ENCODE measurements around the gene KIAA1671. TPM values are rescaled to one million over a fixed set of nuclear protein-coding genes. Genes with fewer than 3 reads are reported as not detected.

Gene KIAA1671
- total RNA-seq, 6 experiments from 2014 or later: 1.3 to 5.0 (median 1.6) TPM

GRCh38 chr22:24937114-24937513, 15.4 kb upstream of the KIAA1671 start:
- Mint-ChIP-seq H3K27me3 (ENCODE audit: insufficient read depth) (peaks cover 7% of the 10 kb centered on the region; the same call in 1 of the 2 replicates), H3K4me3 (no peak overlapping the region), H3K4me1 (ENCODE audit: low read depth) (no peaks in the 10 kb centered on the region), H3K27ac (no peak overlapping the region), H3K9me3 (no peaks in the 10 kb centered on the region), H3K36me3 (ENCODE audit: low read depth) (no peaks in the 10 kb centered on the region)
- TF ChIP-seq, protein P1, sequence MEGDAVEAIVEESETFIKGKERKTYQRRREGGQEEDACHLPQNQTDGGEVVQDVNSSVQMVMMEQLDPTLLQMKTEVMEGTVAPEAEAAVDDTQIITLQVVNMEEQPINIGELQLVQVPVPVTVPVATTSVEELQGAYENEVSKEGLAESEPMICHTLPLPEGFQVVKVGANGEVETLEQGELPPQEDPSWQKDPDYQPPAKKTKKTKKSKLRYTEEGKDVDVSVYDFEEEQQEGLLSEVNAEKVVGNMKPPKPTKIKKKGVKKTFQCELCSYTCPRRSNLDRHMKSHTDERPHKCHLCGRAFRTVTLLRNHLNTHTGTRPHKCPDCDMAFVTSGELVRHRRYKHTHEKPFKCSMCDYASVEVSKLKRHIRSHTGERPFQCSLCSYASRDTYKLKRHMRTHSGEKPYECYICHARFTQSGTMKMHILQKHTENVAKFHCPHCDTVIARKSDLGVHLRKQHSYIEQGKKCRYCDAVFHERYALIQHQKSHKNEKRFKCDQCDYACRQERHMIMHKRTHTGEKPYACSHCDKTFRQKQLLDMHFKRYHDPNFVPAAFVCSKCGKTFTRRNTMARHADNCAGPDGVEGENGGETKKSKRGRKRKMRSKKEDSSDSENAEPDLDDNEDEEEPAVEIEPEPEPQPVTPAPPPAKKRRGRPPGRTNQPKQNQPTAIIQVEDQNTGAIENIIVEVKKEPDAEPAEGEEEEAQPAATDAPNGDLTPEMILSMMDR (IDR thresholded peaks at IDR 0.05): peak; percentile 61
- DNase-seq: peak; percentile 22

- Mint-ChIP-seq H3K36me3 (ENCODE audit: low read depth) (no peaks in the 10 kb centered on the region), H3K4me1 (ENCODE audit: low read depth) (no peaks in the 10 kb centered on the region), H3K27me3 (ENCODE audit: insufficient read depth) (peaks cover 3% of the 10 kb centered on the region; the same call in 1 of the 2 replicates), H3K9me3 (peaks cover 4% of the 10 kb centered on the region; the same call in 1 of the 2 replicates), H3K4me3 (no peak overlapping the region), H3K27ac (no peak overlapping the region)
- DNase-seq: peak; percentile 20
- TF ChIP-seq, protein P1 (IDR thresholded peaks at IDR 0.05): peak; percentile 82
Measured at GRCh38 chr22:24938741-24939341, 13.7 kb upstream of the KIAA1671 start.

GRCh38 chr22:24942301-24942700, 10.2 kb upstream of the KIAA1671 start:
- TF ChIP-seq, protein P1 (IDR thresholded peaks at IDR 0.05): no peak
- Mint-ChIP-seq H3K27ac (no peak overlapping the region), H3K9me3 (peaks cover 9% of the 10 kb centered on the region; the same call in 1 of the 2 replicates), H3K4me3 (no peak overlapping the region), H3K36me3 (ENCODE audit: low read depth) (no peaks in the 10 kb centered on the region), H3K27me3 (ENCODE audit: insufficient read depth) (peaks cover 8% of the 10 kb centered on the region), H3K4me1 (ENCODE audit: low read depth) (no peaks in the 10 kb centered on the region)
- no peak for DNase-seq

DNA sequence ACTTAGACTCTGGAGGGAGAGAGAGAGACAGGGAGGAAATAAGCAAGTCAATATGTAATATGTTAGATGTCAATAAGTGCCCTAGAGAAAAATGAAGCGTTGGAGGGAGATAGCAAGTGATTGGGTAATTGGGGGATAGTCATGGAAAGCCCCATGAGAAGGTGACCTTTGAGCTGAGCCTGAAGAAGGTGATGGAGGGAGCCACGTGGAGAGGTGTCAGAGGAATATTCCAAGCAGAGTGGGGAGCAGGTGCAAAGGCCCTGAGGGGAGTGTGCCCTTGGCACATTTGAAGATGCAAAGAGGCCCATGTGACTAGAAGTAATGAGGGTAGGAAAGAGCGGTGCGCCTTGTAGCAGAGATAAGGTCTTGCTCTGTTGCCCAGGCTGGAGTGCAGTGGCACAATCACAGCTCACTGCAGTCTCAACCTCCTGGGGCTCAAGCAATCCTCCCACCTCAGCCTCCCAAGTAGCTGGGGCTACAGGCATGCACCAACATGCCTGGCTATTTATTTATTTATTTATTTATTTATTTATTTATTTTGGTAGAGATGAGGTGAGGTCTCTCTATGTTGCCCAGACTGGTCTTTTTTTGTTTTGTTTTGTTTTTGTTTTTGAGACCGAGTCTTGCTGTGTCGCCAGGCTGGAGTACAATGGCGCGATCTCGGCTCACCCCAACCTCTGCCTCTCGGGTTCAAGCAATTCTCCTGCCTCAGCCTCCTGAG, 8.1 kb upstream of the KIAA1671 start:
- Mint-ChIP-seq H3K4me1 (ENCODE audit: low read depth) (no peaks in the 10 kb centered on the region), H3K36me3 (ENCODE audit: low read depth) (no peaks in the 10 kb centered on the region), H3K27ac (no peak overlapping the region), H3K27me3 (ENCODE audit: insufficient read depth) (peaks cover 5% of the 10 kb centered on the region), H3K4me3 (no peak overlapping the region), H3K9me3 (peaks cover 9% of the 10 kb centered on the region)
- TF ChIP-seq, protein P1 (IDR thresholded peaks at IDR 0.05): no peak
- DNase-seq: no peak

- TF ChIP-seq, protein P1 (IDR thresholded peaks at IDR 0.05): no peak
- Mint-ChIP-seq H3K4me1 (ENCODE audit: low read depth) (peaks cover 4% of the 10 kb centered on the region; the same call in 1 of the 2 replicates), H3K4me3 (no peak overlapping the region), H3K9me3 (peaks cover 9% of the 10 kb centered on the region), H3K36me3 (ENCODE audit: low read depth) (no peaks in the 10 kb centered on the region), H3K27me3 (ENCODE audit: insufficient read depth) (peaks cover 5% of the 10 kb centered on the region), H3K27ac (no peak overlapping the region)
- no peak for DNase-seq
Measured at GRCh38 chr22:24945430-24945829, 7.1 kb upstream of the KIAA1671 start.

Data from HFFc6 (cell line).